Endothelial cell of umbilical vein (primary cell): ENCODE measurements around the gene OSER1. TPM values are rescaled to one million over a fixed set of nuclear protein-coding genes. Genes with fewer than 3 reads are reported as not detected.
"Not testable (repeated sequence)": the region's sequence is repeated elsewhere in the genome, so short reads cannot be mapped to it uniquely, and the experiment has no call there.

Source experiments
- BruUV-seq: library from RNA; stranded (reverse); fragments of 400-500 nt; replicated peaks from 2 replicates; lab custom pipeline; 2021; lab: Mats Ljungman, UMichigan
- CTCF ChIA-PET: fragments of 300-600, 350-600 bp; sonication (Branson Sonifier 250); formaldehyde crosslinking; loops from one replicate; lab custom pipeline; 2021; ENCODE audit warnings: antibody characterized with exemption, inconsistent platforms; lab: Charles Lee
- POLR2A ChIA-PET: fragments of 300-600, 350-600 bp; sonication (Branson Sonifier 250); formaldehyde crosslinking; loops from one replicate; lab custom pipeline; 2021; ENCODE audit warnings: antibody characterized with exemption, inconsistent platforms; lab: Charles Lee
- DNase-seq: peaks from one replicate; pipeline ENCODE4 v3.0.0-alpha.2; 2011; ENCODE audit warnings: low read depth, low spot score
- FAIRE-seq: peaks from 2 replicates; lab custom pipeline; 2011; peaks lifted over from hg19 to GRCh38; lab: Jason Lieb, UNC
- H2AFZ ChIP-seq: 2 replicates; pipeline ENCODE4 v1.6.0; 2012; ENCODE audit warnings: low read depth, low read length, control low read depth, inconsistent platforms
- H3K27ac ChIP-seq: 2 replicates; pipeline ENCODE4 v1.5.1; 2011; ENCODE audit warnings: low read depth, mild to moderate bottlenecking, control low read depth, low read length, moderate library complexity; ENCODE audit not compliant: insufficient read depth
- H3K27me3 ChIP-seq, 2 experiments: 2 replicates each; pipeline versions ENCODE4 v1.6.0 to v1.6.1; 2011; ENCODE audit warnings: low read length in 2 of 2, mixed read lengths in 1 of 2; ENCODE audit not compliant: control insufficient read depth in 2 of 2, insufficient read depth in 2 of 2
- H3K36me3 ChIP-seq, 2 experiments: 2 replicates in 1 of 2; 3 replicates in 1 of 2; pipeline ENCODE4 v1.5.1; 2011; ENCODE audit warnings: low read length in 2 of 2, mild to moderate bottlenecking in 1 of 2, moderate library complexity in 1 of 2; ENCODE audit not compliant: control insufficient read depth in 2 of 2, insufficient read depth in 2 of 2; ENCODE audit errors: extremely low read depth in 1 of 2
- H3K4me1 ChIP-seq: 3 replicates; pipeline ENCODE4 v1.5.1; 2011; ENCODE audit warnings: mild to moderate bottlenecking, low read length; ENCODE audit not compliant: control insufficient read depth, insufficient read depth; ENCODE audit errors: extremely low read depth
- H3K4me2 ChIP-seq: 2 replicates; pipeline ENCODE4 v1.6.1; 2011; ENCODE audit warnings: low read length, control low read depth, mixed read lengths; ENCODE audit not compliant: insufficient read depth
- H3K4me3 ChIP-seq, 3 experiments: fragments of 200-600 bp in 1 of 3; sonication (generic), shearing (Covaris generic) in 1 of 3; replicated peaks in 1 of 3; 2 replicates each; pipeline ENCODE4 v1.5.1; 2011 to 2016; ENCODE audit warnings: control low read depth in 3 of 3, low read length in 3 of 3, mild to moderate bottlenecking in 2 of 3, inconsistent platforms in 1 of 3, low read depth in 1 of 3, moderate library complexity in 1 of 3; ENCODE audit not compliant: insufficient read depth in 1 of 3
- H3K79me2 ChIP-seq: 2 replicates; pipeline ENCODE4 v1.6.0; 2012; ENCODE audit warnings: low read length, inconsistent platforms; ENCODE audit not compliant: control insufficient read depth, insufficient read depth
- H3K9ac ChIP-seq: replicated peaks from 2 replicates; pipeline ENCODE3; 2011; ENCODE audit warnings: low read length, control low read depth; ENCODE audit not compliant: insufficient read depth; ENCODE audit errors: extremely low read depth
- H3K9me1 ChIP-seq: replicated peaks from 3 replicates; pipeline ENCODE4 v1.6.0; 2011; ENCODE audit warnings: mild to moderate bottlenecking, low read length; ENCODE audit not compliant: control insufficient read depth, insufficient read depth; ENCODE audit errors: extremely low read depth
- H3K9me3 ChIP-seq: replicated peaks from 2 replicates; pipeline ENCODE4 v1.5.1; 2012; ENCODE audit warnings: low read length, inconsistent platforms; ENCODE audit not compliant: control insufficient read depth, insufficient read depth
- H4K20me1 ChIP-seq: replicated peaks from 2 replicates; pipeline ENCODE3; 2011; ENCODE audit warnings: mild to moderate bottlenecking, low read length; ENCODE audit not compliant: control insufficient read depth, insufficient read depth; ENCODE audit errors: extremely low read depth
- CTCF ChIP-seq, 2 donors: IDR thresholded peaks; 1 replicate in 1 of 2; 2 replicates in 1 of 2; pipeline ENCODE4 v1.5.1; 2011; ENCODE audit warnings: low read length in 2 of 2, mild to moderate bottlenecking in 2 of 2, moderate library complexity in 2 of 2, control low read depth in 1 of 2, inconsistent platforms in 1 of 2, low read depth in 1 of 2; ENCODE audit not compliant: insufficient read depth in 1 of 2; ENCODE audit errors: extremely low read depth in 1 of 2
- EZH2 ChIP-seq: IDR thresholded peaks from 2 replicates; pipeline ENCODE4 v1.6.1; 2012; ENCODE audit warnings: borderline replicate concordance, low read depth, mild to moderate bottlenecking, moderate library complexity, low read length, inconsistent platforms; ENCODE audit not compliant: severe bottlenecking
- FOS ChIP-seq: IDR thresholded peaks from 2 replicates; pipeline ENCODE4 v1.6.1; 2011; ENCODE audit warnings: mild to moderate bottlenecking, low read length, moderate library complexity, borderline replicate concordance; ENCODE audit not compliant: insufficient read depth
- GATA2 ChIP-seq: IDR thresholded peaks from 2 replicates; pipeline ENCODE4 v1.7.0; 2011; ENCODE audit warnings: low read depth, mild to moderate bottlenecking, moderate library complexity, mixed read lengths, low read length; ENCODE audit not compliant: insufficient read length, insufficient read depth
- JUN ChIP-seq: IDR thresholded peaks from 2 replicates; pipeline ENCODE4 v1.6.1; 2011; ENCODE audit warnings: borderline replicate concordance, low read depth; ENCODE audit not compliant: insufficient read length, insufficient read depth
- MAX ChIP-seq: IDR thresholded peaks from 2 replicates; pipeline ENCODE4 v1.6.1; 2011; ENCODE audit not compliant: insufficient read depth, insufficient read length
- MYC ChIP-seq: IDR thresholded peaks from one replicate; pipeline ENCODE4 v1.6.1; 2011; ENCODE audit warnings: mild to moderate bottlenecking, low read depth, low read length
- POLR2A ChIP-seq: IDR thresholded peaks from 2 replicates; pipeline ENCODE4 v1.6.1; 2012; ENCODE audit warnings: low read depth, mild to moderate bottlenecking, control low read depth, low read length
- POLR2AphosphoS5 ChIP-seq: IDR thresholded peaks from 2 replicates; pipeline ENCODE4 v1.6.1; 2012; ENCODE audit warnings: low read depth, mild to moderate bottlenecking, control low read depth, low read length, moderate library complexity; ENCODE audit not compliant: insufficient read depth
- dilution Hi-C: fragments of 300-500 bp; cut with MboI; formaldehyde crosslinking; loops from one replicate; pipeline ENCODE4 v1.15.0; 2019; ENCODE audit warnings: low sequenced_read_pairs; ENCODE audit not compliant: extremely low pct_ligation_motif_present
- intact Hi-C: fragments of 100-400 bp; cut with micrococcal nuclease; formaldehyde crosslinking; loops from one replicate; pipeline ENCODE4 v1.10.0; 2022
- polyA plus RNA-seq, 4 experiments: library from polyadenylated mRNA; depleted of rRNA in 3 of 4; stranded (reverse) in 3 of 4; unstranded in 1 of 4; fragments of >200 nt; gene quantifications; 2 replicates each; pipeline versions ENCODE4 v1.2.1 to v1.2.3, GENCODE V29; 2011 to 2012; ENCODE audit warnings: missing spikeins in 1 of 4
- total RNA-seq: library from RNA; stranded (reverse); gene quantifications from 2 replicates; pipeline ENCODE4 v1.2.3, GENCODE V29; 2021

OSER1 gene
- total and polyA plus RNA-seq, 2 donors (not counting 3 experiments of a cell fraction or from before 2014, with no cell fraction given): 30.8 to 36.0 TPM

GRCh38 chr20:44193801-44194200 lies 16.8 kb downstream of the OSER1 start:
- H2AFZ ChIP-seq: no peak overlapping the region
- no peaks in the 10 kb centered on the region for H3K4me1 ChIP-seq
- CTCF ChIA-PET: interaction anchor here (3.0 to 7.0 kb wide), 2 partner anchors 75 to 77 kb away, joined by 24 to 423 read pairs; no protein-coding TSS in a partner anchor
- H3K9me1 ChIP-seq: no peaks in the 10 kb centered on the region
- DNase-seq (no peak), FAIRE-seq (no peak)
- POLR2A ChIA-PET: no interaction called here
- intact Hi-C loops: no loop called here
- dilution Hi-C loops: no loop called here
- no peaks in the 10 kb centered on the region for H3K9me3 ChIP-seq
- no peaks in the 10 kb centered on the region for H4K20me1 ChIP-seq
- H3K79me2 ChIP-seq: no peaks in the 10 kb centered on the region
- no peak overlapping the region for H3K27ac ChIP-seq
- peaks cover 0 to 5% of the 10 kb centered on the region in 2 experiments for H3K27me3 ChIP-seq
- H3K36me3 ChIP-seq: peaks cover 9 to 11% of the 10 kb centered on the region in 2 experiments
- TF ChIP-seq JUN (no peak), EZH2 (no peak), MAX (no peak), POLR2A (no peak), FOS (no peak), CTCF (IDR thresholded peaks at IDR 0.05; ENCODE audit: extremely low read depth in 1 of 2, insufficient read depth in 1 of 2, low read depth in 1 of 2, low read length in 2 of 2) (no peak), MYC (no peak), GATA2 (no peak), POLR2AphosphoS5 (no peak)
- H3K4me3 ChIP-seq: no peak overlapping the region
- no peak overlapping the region for H3K9ac ChIP-seq
- BruUV-seq: no TSS peak
- no peak overlapping the region for H3K4me2 ChIP-seq

GRCh38 chr20:44191640-44192039 lies 18.9 kb downstream of the OSER1 start:
- dilution Hi-C loops, H4K20me1 ChIP-seq, H3K9ac ChIP-seq, H3K79me2 ChIP-seq, H3K4me2 ChIP-seq, H3K4me1 ChIP-seq, BruUV-seq, H3K9me3 ChIP-seq, H3K9me1 ChIP-seq, H3K36me3 ChIP-seq, FAIRE-seq, H3K4me3 ChIP-seq, POLR2A ChIA-PET, H3K27ac ChIP-seq, H2AFZ ChIP-seq, DNase-seq: not testable (repeated sequence)
- intact Hi-C loops: loop anchor here (2.0 kb wide), 1 partner anchor 441 kb away; no protein-coding TSS in a partner anchor
- CTCF ChIA-PET: interaction anchor here (1.9 to 7.0 kb wide), 3 partner anchors 72 to 82 kb away, joined by 7 to 423 read pairs (median 49); no protein-coding TSS in a partner anchor
- H3K27me3 ChIP-seq: peaks cover 8 to 16% of the 10 kb centered on the region in 2 experiments
